ENCODE results near the gene SLC26A1.

DNA sequence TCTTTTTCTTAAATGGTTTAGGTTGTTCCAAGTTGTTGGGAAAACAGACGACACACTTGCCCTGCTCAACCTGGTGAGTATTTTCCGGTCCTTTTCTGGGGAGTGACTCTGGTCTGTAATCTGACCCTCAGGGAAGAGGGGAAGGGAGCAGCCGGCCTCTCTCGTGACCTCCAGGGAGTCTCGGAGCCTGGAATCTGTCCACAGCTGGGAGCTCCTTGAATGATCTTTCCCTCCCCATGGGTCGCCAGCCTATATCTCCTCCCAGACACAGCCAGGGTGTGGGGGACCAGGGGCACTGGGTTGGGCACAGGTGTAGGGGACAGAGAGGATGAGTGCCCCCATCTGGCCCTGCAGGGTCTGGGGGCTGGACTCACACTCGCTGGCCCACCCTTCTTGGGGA, 42.0 kb downstream of the SLC26A1 start:
- TF ChIP-seq SP1 (IDR thresholded peaks at IDR 0.05; ENCODE audit: low read depth) (no peak), POLR2A (IDR thresholded peaks at IDR 0.05; ENCODE audit: borderline replicate concordance, extremely low read depth, insufficient read depth, insufficient read length) (no peak), EZH2 (IDR thresholded peaks at IDR 0.05) (no peak), POLR2AphosphoS5 (IDR thresholded peaks at IDR 0.05; ENCODE audit: low read depth, low read length) (no peak), EZH2phosphoT487 (IDR thresholded peaks at IDR 0.05; ENCODE audit: borderline replicate concordance) (no peak), RAD21 (IDR thresholded peaks at IDR 0.05; ENCODE audit: low read depth) (no peak), ZNF274 (IDR thresholded peaks at IDR 0.05; ENCODE audit: low read depth, low read length) (no peak), SIN3A (IDR thresholded peaks at IDR 0.05; ENCODE audit: low read depth) (no peak), YY1 (IDR thresholded peaks at IDR 0.05; ENCODE audit: extremely low read depth, insufficient replicate concordance, low read depth, low read length) (no peak)
- TF ChIP-seq, protein P1, sequence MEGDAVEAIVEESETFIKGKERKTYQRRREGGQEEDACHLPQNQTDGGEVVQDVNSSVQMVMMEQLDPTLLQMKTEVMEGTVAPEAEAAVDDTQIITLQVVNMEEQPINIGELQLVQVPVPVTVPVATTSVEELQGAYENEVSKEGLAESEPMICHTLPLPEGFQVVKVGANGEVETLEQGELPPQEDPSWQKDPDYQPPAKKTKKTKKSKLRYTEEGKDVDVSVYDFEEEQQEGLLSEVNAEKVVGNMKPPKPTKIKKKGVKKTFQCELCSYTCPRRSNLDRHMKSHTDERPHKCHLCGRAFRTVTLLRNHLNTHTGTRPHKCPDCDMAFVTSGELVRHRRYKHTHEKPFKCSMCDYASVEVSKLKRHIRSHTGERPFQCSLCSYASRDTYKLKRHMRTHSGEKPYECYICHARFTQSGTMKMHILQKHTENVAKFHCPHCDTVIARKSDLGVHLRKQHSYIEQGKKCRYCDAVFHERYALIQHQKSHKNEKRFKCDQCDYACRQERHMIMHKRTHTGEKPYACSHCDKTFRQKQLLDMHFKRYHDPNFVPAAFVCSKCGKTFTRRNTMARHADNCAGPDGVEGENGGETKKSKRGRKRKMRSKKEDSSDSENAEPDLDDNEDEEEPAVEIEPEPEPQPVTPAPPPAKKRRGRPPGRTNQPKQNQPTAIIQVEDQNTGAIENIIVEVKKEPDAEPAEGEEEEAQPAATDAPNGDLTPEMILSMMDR (IDR thresholded peaks at IDR 0.05 in 2 of 3, conservative IDR thresholded peaks at IDR 0.05 in 1 of 3; ENCODE audit: borderline replicate concordance in 1 of 3, insufficient read depth in 1 of 3, low read depth in 2 of 3, low read length in 2 of 3) = no peak
- TF ChIP-seq, protein P2, sequence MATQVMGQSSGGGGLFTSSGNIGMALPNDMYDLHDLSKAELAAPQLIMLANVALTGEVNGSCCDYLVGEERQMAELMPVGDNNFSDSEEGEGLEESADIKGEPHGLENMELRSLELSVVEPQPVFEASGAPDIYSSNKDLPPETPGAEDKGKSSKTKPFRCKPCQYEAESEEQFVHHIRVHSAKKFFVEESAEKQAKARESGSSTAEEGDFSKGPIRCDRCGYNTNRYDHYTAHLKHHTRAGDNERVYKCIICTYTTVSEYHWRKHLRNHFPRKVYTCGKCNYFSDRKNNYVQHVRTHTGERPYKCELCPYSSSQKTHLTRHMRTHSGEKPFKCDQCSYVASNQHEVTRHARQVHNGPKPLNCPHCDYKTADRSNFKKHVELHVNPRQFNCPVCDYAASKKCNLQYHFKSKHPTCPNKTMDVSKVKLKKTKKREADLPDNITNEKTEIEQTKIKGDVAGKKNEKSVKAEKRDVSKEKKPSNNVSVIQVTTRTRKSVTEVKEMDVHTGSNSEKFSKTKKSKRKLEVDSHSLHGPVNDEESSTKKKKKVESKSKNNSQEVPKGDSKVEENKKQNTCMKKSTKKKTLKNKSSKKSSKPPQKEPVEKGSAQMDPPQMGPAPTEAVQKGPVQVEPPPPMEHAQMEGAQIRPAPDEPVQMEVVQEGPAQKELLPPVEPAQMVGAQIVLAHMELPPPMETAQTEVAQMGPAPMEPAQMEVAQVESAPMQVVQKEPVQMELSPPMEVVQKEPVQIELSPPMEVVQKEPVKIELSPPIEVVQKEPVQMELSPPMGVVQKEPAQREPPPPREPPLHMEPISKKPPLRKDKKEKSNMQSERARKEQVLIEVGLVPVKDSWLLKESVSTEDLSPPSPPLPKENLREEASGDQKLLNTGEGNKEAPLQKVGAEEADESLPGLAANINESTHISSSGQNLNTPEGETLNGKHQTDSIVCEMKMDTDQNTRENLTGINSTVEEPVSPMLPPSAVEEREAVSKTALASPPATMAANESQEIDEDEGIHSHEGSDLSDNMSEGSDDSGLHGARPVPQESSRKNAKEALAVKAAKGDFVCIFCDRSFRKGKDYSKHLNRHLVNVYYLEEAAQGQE (IDR thresholded peaks at IDR 0.05; ENCODE audit: low read depth) = no peak
- TF ChIP-seq, protein P3, sequence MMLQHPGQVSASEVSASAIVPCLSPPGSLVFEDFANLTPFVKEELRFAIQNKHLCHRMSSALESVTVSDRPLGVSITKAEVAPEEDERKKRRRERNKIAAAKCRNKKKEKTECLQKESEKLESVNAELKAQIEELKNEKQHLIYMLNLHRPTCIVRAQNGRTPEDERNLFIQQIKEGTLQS (IDR thresholded peaks at IDR 0.05) = no peak
